GM12891 (cell line): ENCODE data around the gene TWF2.

Source experiments
- DNase-seq: peaks from one replicate; pipeline ENCODE4 v3.0.0; 2011; ENCODE audit warnings: low spot score; ENCODE audit not compliant: insufficient read length
- FAIRE-seq: peaks from 2 replicates; lab custom pipeline; 2011; peaks lifted over from hg19 to GRCh38; lab: Jason Lieb, UNC
- PAX5 ChIP-seq: IDR thresholded peaks from 2 replicates; pipeline ENCODE4 v1.6.1; 2011; ENCODE audit warnings: low read length, moderate library complexity, mild to moderate bottlenecking; ENCODE audit not compliant: insufficient read depth, severe bottlenecking
- POLR2A ChIP-seq: IDR thresholded peaks from 2 replicates; pipeline ENCODE4 v1.6.1; 2011; ENCODE audit warnings: low read depth, low read length, control low read depth
- POLR2AphosphoS5 ChIP-seq: IDR thresholded peaks from 2 replicates; pipeline ENCODE4 v1.6.1; 2011; ENCODE audit warnings: low read depth, low read length, control low read depth
- POU2F2 ChIP-seq: IDR thresholded peaks from 2 replicates; pipeline ENCODE4 v1.6.1; 2011; ENCODE audit warnings: low read depth, mild to moderate bottlenecking, control low read depth, low read length, moderate library complexity
- SPI1 ChIP-seq: IDR thresholded peaks from 2 replicates; pipeline ENCODE4 v1.6.1; 2011; ENCODE audit warnings: low read depth, low read length, control low read depth
- TAF1 ChIP-seq: IDR thresholded peaks from 2 replicates; pipeline ENCODE4 v1.6.1; 2011; ENCODE audit warnings: low read depth, low read length, control low read depth

TWF2 gene

DNA sequence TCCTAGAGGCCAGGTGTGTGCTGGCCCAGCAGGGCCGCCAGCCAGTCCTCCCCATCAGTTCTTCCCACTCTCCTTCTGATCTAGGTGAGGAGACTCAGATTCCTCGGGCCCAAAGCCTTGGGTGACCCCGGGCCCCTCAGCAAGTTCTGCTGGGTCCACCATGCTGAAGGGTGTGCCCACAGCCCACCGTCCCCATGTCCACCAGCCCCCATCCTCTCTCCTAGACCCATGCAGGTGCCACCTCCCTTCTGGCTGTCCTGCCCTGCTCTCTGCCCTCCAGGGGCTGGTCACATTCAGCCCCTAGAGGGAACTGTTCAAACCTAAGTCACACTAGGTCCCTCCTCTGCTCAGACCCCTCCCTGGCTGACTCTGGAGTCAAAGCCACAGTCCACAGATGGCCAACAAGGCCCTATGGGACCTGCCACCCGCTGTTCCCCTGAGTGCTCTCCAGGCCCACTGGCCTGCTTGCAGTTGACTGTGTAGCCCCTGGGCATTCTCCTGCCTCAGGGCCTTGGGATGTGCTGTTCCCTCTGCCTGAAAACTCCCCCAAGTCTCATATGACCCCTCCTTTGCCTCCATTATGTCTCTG, 12.6 kb downstream of the TWF2 start:
- TF ChIP-seq POLR2AphosphoS5 (no peak), POLR2A (no peak), SPI1 (no peak), PAX5 (no peak), TAF1 (no peak), POU2F2 (no peak)
- DNase-seq = no peak
- no peak for FAIRE-seq

GRCh38 chr3:52225452-52226228, 13.3 kb downstream of the TWF2 start, which contains the start of gene TLR9:
Gene TLR9, minus strand, starts transcription at chr3:52225645. Its CDS starts 116 bp downstream, at chr3:52225529.
- TF ChIP-seq TAF1 (no peak; the same call in 1 of the 2 replicates), POU2F2 (peak; percentile 99), POLR2AphosphoS5 (0 out of 2 replicates have a peak, but pooled peaks have one; percentile 44), POLR2A (peak; percentile 50; the same call in 1 of the 2 replicates), PAX5 (no peak), SPI1 (peak; percentile 83)
- peak; percentile 96 for FAIRE-seq

GRCh38 chr3:52223449-52224408, 15.2 kb downstream of the TWF2 start:
- FAIRE-seq (no peak), DNase-seq (no peak)
- TF ChIP-seq POLR2A (no peak), POLR2AphosphoS5 (no peak), PAX5 (no peak), TAF1 (no peak), POU2F2 (no peak), SPI1 (no peak)

More at GRCh38 chr3:52225452-52226228, 13.3 kb downstream of the TWF2 start, which contains the start of gene TLR9:
- peak; percentile 67 for DNase-seq

GRCh38 chr3:52222319-52223221, 16.4 kb downstream of the TWF2 start:
- TF ChIP-seq POU2F2 (no peak), SPI1 (no peak), POLR2AphosphoS5 (no peak), PAX5 (no peak), TAF1 (no peak), POLR2A (no peak)
- FAIRE-seq = no peak

GRCh38 chr3:52221563-52222318, 17.2 kb downstream of the TWF2 start:
- no peak for TF ChIP-seq PAX5
- TF ChIP-seq POLR2A = no peak
- TF ChIP-seq SPI1 = no peak
- no peak for TF ChIP-seq POU2F2
- TF ChIP-seq POLR2AphosphoS5 = no peak
- TF ChIP-seq TAF1 = no peak
- DNase-seq = no peak
- FAIRE-seq = no peak

More at GRCh38 chr3:52222319-52223221, 16.4 kb downstream of the TWF2 start:
- no peak for DNase-seq

DNA sequence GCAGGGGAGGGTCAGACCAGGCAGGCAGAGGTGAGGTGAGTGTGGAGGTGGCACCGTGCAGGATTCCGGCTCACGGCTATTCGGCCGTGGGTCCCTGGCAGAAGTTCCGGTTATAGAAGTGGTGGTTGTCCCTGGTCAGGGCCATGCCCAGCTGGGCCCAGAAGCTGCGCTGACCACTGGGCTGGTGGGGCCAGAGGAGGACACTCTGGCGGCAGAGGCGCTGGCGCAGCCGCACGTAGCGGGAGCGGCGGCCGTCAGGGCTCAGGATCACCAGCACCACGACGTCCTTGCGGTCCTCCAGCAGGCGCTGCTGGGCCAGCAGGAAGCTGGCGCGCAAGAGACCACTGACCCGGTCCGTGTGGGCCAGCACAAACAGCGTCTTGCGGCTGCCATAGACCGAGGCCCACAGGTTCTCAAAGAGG, 17.8 kb downstream of the TWF2 start:
- no peak for TF ChIP-seq PAX5
- no peak for TF ChIP-seq SPI1
- TF ChIP-seq POU2F2 = no peak
- TF ChIP-seq POLR2A = no peak
- no peak for TF ChIP-seq TAF1
- TF ChIP-seq POLR2AphosphoS5 = no peak
- DNase-seq (no peak), FAIRE-seq (no peak)

DNA sequence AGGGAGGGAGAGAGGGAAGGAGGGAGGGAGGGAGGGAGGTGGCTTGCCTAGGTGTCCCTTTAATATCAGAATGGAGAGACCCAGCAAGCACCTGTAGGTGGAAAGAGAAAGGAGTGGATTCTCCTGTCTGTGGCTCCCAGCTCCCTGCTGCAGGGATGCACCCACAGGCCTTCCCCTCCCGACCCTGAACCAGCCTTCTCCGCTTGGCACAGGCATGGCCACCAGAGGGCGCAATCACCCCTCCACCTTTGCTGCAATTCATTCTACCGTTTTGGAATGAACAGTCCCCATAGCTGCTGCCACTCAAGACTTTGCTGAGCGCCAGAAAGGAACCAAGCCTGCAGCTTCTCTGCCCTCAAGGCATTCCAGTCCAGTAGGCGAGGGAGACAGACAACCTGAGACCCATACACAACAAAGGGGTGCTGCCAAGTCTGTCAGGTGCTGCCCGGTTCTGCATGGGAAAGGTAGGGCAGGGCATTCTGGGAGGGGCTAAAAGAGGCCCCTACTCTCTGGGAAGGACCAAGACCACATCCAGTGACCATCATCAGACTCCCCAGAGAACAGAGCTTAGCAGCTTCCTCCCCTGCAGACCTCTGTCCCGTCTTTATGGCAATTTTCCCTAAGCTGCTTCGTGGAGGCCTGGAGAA, 18.5 kb downstream of the TWF2 start:
- no peak for TF ChIP-seq POLR2A
- no peak for TF ChIP-seq TAF1
- no peak for TF ChIP-seq PAX5
- TF ChIP-seq POU2F2 = no peak
- TF ChIP-seq SPI1 = no peak
- TF ChIP-seq POLR2AphosphoS5 = no peak
- FAIRE-seq (peak; percentile 99), DNase-seq (peak; percentile 85)
